ENCODE data around the gene CDCA4. TPM values are rescaled to one million over a fixed set of nuclear protein-coding genes. Genes with fewer than 3 reads are reported as not detected.

The CDCA4 gene
- total and polyA plus RNA-seq, 5 donors from 2014 or later = 12.8 to 16.7 (median 15.3) TPM

DNA sequence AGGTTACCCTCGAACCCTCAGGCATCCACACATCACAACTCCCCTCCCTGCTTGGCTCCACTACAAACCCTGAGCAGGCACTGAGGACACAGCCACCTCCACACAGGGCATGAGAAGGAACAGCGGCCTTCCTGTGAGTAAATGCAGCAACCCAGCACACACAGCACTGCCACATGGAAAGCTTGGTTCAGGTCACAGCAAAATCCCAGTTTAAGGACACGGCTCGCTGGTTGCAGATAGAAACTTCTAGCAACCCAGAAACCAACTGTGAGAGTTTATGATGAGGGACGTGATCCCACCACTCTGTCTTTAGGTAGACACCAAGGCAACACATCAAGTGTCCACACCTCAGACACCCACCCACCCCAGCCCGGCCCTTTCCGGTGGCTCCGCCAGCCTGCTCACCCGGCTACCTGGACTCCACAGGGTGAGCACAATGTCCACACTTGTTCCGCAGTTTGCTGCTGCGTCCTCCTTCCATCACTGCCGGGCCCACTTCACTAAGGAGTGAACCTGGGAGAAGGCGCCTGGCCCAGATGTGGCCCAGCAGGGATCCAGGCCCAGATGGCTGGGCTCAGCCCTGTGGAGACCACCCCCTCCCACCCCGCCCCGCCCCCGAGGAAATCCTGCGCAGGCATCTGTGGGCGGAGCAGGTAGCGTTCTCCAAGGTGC is 13.2 kb downstream of the CDCA4 start:
- no peak for DNase-seq
- H3K27me3 Mint-ChIP-seq = no peaks in the 10 kb centered on the region
- no peak overlapping the region for H3K27ac Mint-ChIP-seq
- Histone ChIP-seq H3K9me3 (ENCODE audit: control insufficient read depth in 2 of 2, low read length in 2 of 2) (no peaks in the 10 kb centered on the region), H3K36me3 (ENCODE audit: control insufficient read depth, insufficient read depth, low read length) (peaks cover 40% of the 10 kb centered on the region), H3K4me1 (ENCODE audit: control insufficient read depth, insufficient read depth, low read length, poor library complexity, severe bottlenecking) (peaks cover 7% of the 10 kb centered on the region), H3K27me3 (ENCODE audit: control insufficient read depth, insufficient read depth, low read length) (no peaks in the 10 kb centered on the region), H3K27ac (ENCODE audit: insufficient read depth, low read length, poor library complexity, severe bottlenecking) (no peak overlapping the region), H3K4me3 (ENCODE audit: low read depth, low read length) (no peak overlapping the region)
- peaks cover 8% of the 10 kb centered on the region for H3K36me3 Mint-ChIP-seq
- H3K4me3 Mint-ChIP-seq = no peak overlapping the region
- no peak for ATAC-seq (ENCODE audit: low read depth in 2 of 2)
- H3K4me1 Mint-ChIP-seq = peaks cover 0 to 11% (median 1%) of the 10 kb centered on the region in 4 donors
- no peaks in the 10 kb centered on the region for H3K9me3 Mint-ChIP-seq

DNA sequence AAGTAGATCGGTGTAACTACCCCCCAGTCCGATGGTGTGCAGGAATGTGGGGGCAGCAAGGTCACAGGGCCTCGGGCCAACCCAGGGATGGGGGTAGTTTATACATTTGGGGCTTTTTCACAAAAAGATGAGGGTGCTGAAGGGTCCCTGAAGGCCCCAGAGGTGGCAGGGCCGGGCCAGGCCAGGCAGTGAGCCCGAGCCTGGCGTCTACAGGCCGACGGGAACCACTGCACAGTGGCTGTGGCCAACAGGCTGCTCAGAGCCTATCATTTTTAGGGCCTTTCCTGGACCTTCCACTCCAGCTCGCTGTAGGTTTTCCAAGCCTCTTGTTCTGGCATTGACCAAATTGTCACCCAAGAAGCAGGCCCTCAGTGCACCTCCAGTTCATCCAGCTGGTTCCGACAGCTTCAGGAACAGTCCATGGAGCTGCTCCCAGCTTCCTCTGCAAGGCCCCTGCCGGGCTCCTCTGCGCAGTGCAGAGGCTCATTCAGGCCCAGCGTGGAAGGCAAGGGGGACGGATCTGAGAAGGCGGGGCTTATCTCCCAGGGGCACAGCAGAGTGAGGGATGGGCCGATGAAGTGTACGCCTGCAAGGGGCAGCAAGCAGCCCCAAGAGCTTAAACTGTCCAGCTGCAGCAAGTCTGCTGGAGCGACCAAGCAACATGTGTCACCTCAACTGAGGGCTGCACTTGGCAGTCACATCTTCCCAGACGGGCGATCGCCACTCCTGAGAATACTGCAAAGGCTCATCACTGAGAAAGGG is 13.9 kb downstream of the CDCA4 start:
- Mint-ChIP-seq H3K27me3 (no peaks in the 10 kb centered on the region), H3K4me3 (no peak overlapping the region)

DNA sequence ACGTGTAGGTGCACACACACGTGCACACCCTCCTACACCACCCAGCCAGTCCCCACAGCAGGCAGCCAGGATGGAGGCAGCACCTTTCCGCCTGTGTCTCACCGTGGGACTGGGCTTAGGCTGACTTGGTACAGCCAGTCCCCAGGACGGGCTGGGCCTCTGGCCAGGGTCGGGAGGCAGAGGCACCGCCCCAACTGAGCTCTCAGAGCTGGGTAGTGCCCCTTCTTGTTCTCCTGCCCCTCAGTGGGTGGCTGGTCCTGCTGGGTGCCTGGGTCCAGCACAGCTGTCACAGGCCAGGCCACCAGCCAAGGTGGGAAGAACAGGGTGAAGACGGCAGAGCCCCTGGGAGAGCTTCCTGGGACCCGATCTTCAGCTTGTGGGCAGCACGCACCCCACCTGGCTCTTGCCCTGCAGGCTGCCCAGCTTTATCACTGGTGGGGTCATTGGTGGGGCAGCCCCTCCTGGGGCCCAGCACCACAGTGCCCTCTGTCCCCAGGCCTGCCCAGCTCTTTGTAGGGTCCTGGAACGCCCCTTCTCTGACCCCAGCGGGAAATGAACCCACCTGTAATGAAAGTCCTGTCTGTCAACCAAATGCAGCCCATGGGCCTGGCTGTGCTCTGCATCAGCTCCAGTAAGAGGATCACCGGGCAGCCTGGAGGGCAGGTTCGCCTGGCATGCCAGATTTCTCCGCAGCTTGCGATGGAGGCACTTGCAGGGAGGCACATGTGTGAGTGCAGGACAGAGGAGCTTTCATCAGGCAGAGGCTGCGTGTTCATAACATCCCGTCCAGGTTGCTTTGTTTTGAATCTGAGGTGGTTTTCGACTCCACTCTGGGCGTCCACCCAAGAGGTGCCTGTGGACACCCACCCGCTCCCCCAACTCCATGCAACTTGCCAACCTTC is 14.7 kb downstream of the CDCA4 start:
- ATAC-seq (ENCODE audit: low read depth in 2 of 2) (no peak), DNase-seq (no peak)
- peaks cover 8% of the 10 kb centered on the region for H3K36me3 Mint-ChIP-seq
- H3K4me3 ChIP-seq (ENCODE audit: low read depth, low read length) = no peak overlapping the region
- H3K9me3 Mint-ChIP-seq = no peaks in the 10 kb centered on the region
- no peak overlapping the region for H3K4me3 Mint-ChIP-seq
- no peaks in the 10 kb centered on the region for H3K27me3 Mint-ChIP-seq
- no peak overlapping the region for H3K27ac Mint-ChIP-seq
- peaks cover 0 to 2% (median 0%) of the 10 kb centered on the region in 4 donors for H3K4me1 Mint-ChIP-seq
- no peaks in the 10 kb centered on the region for H3K9me3 ChIP-seq (ENCODE audit: control insufficient read depth in 2 of 2, low read length in 2 of 2)
- no peaks in the 10 kb centered on the region for H3K27me3 ChIP-seq (ENCODE audit: control insufficient read depth, insufficient read depth, low read length)
- peaks cover 34% of the 10 kb centered on the region for H3K36me3 ChIP-seq (ENCODE audit: control insufficient read depth, insufficient read depth, low read length)
- H3K4me1 ChIP-seq (ENCODE audit: control insufficient read depth, insufficient read depth, low read length, poor library complexity, severe bottlenecking) = no peaks in the 10 kb centered on the region
- no peak overlapping the region for H3K27ac ChIP-seq (ENCODE audit: insufficient read depth, low read length, poor library complexity, severe bottlenecking)

More for the DNA sequence above, 13.9 kb downstream of the CDCA4 start:
- H3K27me3 ChIP-seq (ENCODE audit: control insufficient read depth, insufficient read depth, low read length) = no peaks in the 10 kb centered on the region
- DNase-seq (no peak), ATAC-seq (ENCODE audit: low read depth in 2 of 2) (no peak)
- Mint-ChIP-seq H3K4me1 (peaks cover 0 to 5% (median under 1%) of the 10 kb centered on the region in 4 donors), H3K27ac (no peak overlapping the region), H3K9me3 (no peaks in the 10 kb centered on the region), H3K36me3 (peaks cover 8% of the 10 kb centered on the region)
- no peak overlapping the region for H3K27ac ChIP-seq (ENCODE audit: insufficient read depth, low read length, poor library complexity, severe bottlenecking)
- no peaks in the 10 kb centered on the region for H3K9me3 ChIP-seq (ENCODE audit: control insufficient read depth in 2 of 2, low read length in 2 of 2)
- H3K4me1 ChIP-seq (ENCODE audit: control insufficient read depth, insufficient read depth, low read length, poor library complexity, severe bottlenecking) = peaks cover 3% of the 10 kb centered on the region
- H3K4me3 ChIP-seq (ENCODE audit: low read depth, low read length) = no peak overlapping the region
- peaks cover 40% of the 10 kb centered on the region for H3K36me3 ChIP-seq (ENCODE audit: control insufficient read depth, insufficient read depth, low read length)

DNA sequence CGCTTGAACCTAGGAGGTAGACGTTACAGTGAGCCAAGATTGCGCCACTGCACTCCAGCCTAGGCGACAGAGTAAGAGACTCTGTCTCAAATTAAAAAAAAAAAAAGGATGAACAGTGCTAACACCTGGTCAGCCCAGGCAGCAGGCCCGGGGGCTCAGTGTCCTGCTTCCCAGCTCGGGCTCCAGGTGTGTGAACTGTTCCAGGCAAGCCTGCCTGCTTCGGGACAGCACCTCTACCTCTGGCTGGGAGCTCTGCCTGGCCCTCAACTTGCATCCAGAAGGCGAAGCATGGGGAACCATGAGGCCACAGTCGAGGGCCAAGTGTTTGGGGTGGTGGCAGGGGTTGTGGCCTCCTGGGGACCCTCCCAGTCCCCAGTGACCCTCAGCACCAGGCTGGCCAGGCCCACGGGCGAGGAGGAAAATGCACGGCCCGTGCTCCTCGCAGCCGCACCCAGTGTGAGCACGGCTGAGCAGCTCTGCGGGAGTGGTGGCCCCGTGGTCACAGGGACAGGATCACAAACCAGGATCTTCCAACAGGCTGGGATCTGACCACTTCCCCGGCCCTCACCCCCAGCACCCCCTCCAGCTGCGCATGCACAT is 15.5 kb downstream of the CDCA4 start:
- H3K27me3 Mint-ChIP-seq = no peaks in the 10 kb centered on the region
- H3K27ac ChIP-seq (ENCODE audit: insufficient read depth, low read length, poor library complexity, severe bottlenecking) = no peak overlapping the region
- H3K36me3 ChIP-seq (ENCODE audit: control insufficient read depth, insufficient read depth, low read length) = peaks cover 26% of the 10 kb centered on the region
- H3K27me3 ChIP-seq (ENCODE audit: control insufficient read depth, insufficient read depth, low read length) = no peaks in the 10 kb centered on the region
- DNase-seq (no peak), ATAC-seq (ENCODE audit: low read depth in 2 of 2) (no peak)
- no peak overlapping the region for H3K27ac Mint-ChIP-seq
- peaks cover 8% of the 10 kb centered on the region for H3K36me3 Mint-ChIP-seq
- no peak overlapping the region for H3K4me3 ChIP-seq (ENCODE audit: low read depth, low read length)
- H3K4me3 Mint-ChIP-seq = no peak overlapping the region
- H3K4me1 ChIP-seq (ENCODE audit: control insufficient read depth, insufficient read depth, low read length, poor library complexity, severe bottlenecking) = no peaks in the 10 kb centered on the region
- H3K9me3 Mint-ChIP-seq = no peaks in the 10 kb centered on the region
- no peaks in the 10 kb centered on the region for H3K9me3 ChIP-seq (ENCODE audit: control insufficient read depth in 2 of 2, low read length in 2 of 2)
- peaks cover 0 to 2% (median 0%) of the 10 kb centered on the region in 4 donors for H3K4me1 Mint-ChIP-seq

DNA sequence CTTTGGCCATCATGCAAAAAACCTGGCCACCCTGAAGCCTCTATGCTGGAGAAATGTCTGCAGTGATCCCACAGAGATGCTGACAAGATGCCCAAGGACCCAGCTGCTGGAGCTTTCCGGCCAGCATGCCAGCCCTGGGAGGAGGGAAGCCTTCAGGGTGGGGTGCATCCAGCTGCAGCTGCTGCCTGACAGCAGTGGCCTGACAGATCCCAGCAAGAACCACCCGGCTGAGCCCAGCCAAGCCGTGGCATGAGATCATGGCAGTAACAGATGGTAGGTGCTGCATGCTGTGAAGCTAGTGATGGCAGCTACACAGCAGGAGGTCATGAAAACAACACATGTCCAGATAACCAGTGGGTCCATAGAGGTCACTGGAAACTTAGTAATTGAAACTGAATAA is 21.5 kb downstream of the CDCA4 start:
- no peaks in the 10 kb centered on the region for H3K4me1 ChIP-seq (ENCODE audit: control insufficient read depth, insufficient read depth, low read length, poor library complexity, severe bottlenecking)
- Mint-ChIP-seq H3K27ac (no peak overlapping the region), H3K4me1 (peaks cover 0 to 5% (median 2%) of the 10 kb centered on the region in 4 donors), H3K36me3 (no peaks in the 10 kb centered on the region), H3K27me3 (no peaks in the 10 kb centered on the region), H3K9me3 (no peaks in the 10 kb centered on the region), H3K4me3 (no peak overlapping the region)
- no peaks in the 10 kb centered on the region for H3K36me3 ChIP-seq (ENCODE audit: control insufficient read depth, insufficient read depth, low read length)
- H3K27ac ChIP-seq (ENCODE audit: insufficient read depth, low read length, poor library complexity, severe bottlenecking) = no peak overlapping the region
- ATAC-seq (ENCODE audit: low read depth in 2 of 2) (no peak), DNase-seq (no peak)
- no peak overlapping the region for H3K4me3 ChIP-seq (ENCODE audit: low read depth, low read length)
- H3K9me3 ChIP-seq (ENCODE audit: control insufficient read depth in 2 of 2, low read length in 2 of 2) = no peaks in the 10 kb centered on the region
- no peaks in the 10 kb centered on the region for H3K27me3 ChIP-seq (ENCODE audit: control insufficient read depth, insufficient read depth, low read length)

DNA sequence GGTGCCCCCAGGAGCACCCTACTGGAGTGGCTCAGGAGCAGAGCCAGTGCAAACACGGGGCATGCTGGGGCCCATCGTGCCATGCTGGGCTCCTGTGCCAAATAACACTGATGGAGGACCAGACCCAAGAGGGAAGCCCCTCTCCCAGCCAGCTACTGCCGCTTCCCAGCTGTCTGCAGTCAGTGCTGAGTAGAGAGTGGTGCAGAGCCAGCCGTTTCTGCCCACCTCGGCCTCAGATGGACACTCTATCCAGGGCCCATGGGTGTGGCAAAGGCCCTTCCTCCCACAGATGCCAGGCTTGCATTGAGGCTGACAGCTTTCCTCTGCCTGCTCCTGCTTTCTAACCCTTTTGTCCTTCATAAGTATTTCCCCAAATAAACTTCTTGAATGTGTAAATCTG is 22.1 kb downstream of the CDCA4 start:
- Histone ChIP-seq H3K27me3 (ENCODE audit: control insufficient read depth, insufficient read depth, low read length) (no peaks in the 10 kb centered on the region), H3K36me3 (ENCODE audit: control insufficient read depth, insufficient read depth, low read length) (no peaks in the 10 kb centered on the region), H3K9me3 (ENCODE audit: control insufficient read depth in 2 of 2, low read length in 2 of 2) (no peaks in the 10 kb centered on the region), H3K4me3 (ENCODE audit: low read depth, low read length) (no peak overlapping the region), H3K4me1 (ENCODE audit: control insufficient read depth, insufficient read depth, low read length, poor library complexity, severe bottlenecking) (no peaks in the 10 kb centered on the region), H3K27ac (ENCODE audit: insufficient read depth, low read length, poor library complexity, severe bottlenecking) (no peak overlapping the region)
- Mint-ChIP-seq H3K4me1 (peaks cover 0 to 5% (median 2%) of the 10 kb centered on the region in 4 donors), H3K27ac (no peak overlapping the region), H3K36me3 (no peaks in the 10 kb centered on the region), H3K9me3 (no peaks in the 10 kb centered on the region), H3K4me3 (no peak overlapping the region), H3K27me3 (no peaks in the 10 kb centered on the region)
- DNase-seq (no peak), ATAC-seq (ENCODE audit: low read depth in 2 of 2) (no peak)

DNA sequence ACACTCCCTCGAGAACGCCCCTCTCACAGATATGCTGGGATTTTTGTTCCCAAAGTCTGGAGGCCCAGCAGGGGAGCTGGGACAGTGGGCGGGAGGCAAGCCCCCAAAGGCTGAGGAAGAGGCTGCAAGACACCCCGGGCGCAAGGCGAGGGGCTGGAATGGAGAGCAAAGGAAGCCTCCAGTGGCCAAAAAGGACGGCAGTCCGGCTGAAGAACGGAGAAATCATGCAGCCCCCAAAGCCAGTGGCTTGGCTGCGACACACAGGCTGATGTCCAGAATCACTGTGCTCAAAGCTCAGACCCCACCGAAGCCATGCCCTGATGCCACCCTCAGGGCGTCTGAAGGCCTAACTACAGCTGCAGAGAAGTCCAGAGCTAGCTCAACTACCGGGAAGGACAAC is 24.4 kb downstream of the CDCA4 start:
- ATAC-seq (ENCODE audit: low read depth in 2 of 2) (no peak), DNase-seq (no peak)
- H3K4me3 ChIP-seq (ENCODE audit: low read depth, low read length) = no peak overlapping the region
- Mint-ChIP-seq H3K9me3 (no peaks in the 10 kb centered on the region), H3K4me3 (no peak overlapping the region), H3K27ac (no peak overlapping the region), H3K4me1 (peaks cover 0 to 5% (median under 1%) of the 10 kb centered on the region in 4 donors), H3K36me3 (peaks cover 3% of the 10 kb centered on the region), H3K27me3 (no peaks in the 10 kb centered on the region)
- no peak overlapping the region for H3K27ac ChIP-seq (ENCODE audit: insufficient read depth, low read length, poor library complexity, severe bottlenecking)
- H3K27me3 ChIP-seq (ENCODE audit: control insufficient read depth, insufficient read depth, low read length) = no peaks in the 10 kb centered on the region
- no peaks in the 10 kb centered on the region for H3K9me3 ChIP-seq (ENCODE audit: control insufficient read depth in 2 of 2, low read length in 2 of 2)
- H3K4me1 ChIP-seq (ENCODE audit: control insufficient read depth, insufficient read depth, low read length, poor library complexity, severe bottlenecking) = no peaks in the 10 kb centered on the region
- no peaks in the 10 kb centered on the region for H3K36me3 ChIP-seq (ENCODE audit: control insufficient read depth, insufficient read depth, low read length)
